Measurements from ENCODE around the gene OLFM1. TPM values are rescaled to one million over a fixed set of nuclear protein-coding genes. Genes with fewer than 3 reads are reported as not detected.
A peak's percentile ranks its signal among the peaks of the same experiment; 100 is the strongest.

The OLFM1 gene
- polyA plus RNA-seq, 1 donor (not counting 4 experiments of a cell fraction or from before 2014, with no cell fraction given): 0.25 TPM

DNA sequence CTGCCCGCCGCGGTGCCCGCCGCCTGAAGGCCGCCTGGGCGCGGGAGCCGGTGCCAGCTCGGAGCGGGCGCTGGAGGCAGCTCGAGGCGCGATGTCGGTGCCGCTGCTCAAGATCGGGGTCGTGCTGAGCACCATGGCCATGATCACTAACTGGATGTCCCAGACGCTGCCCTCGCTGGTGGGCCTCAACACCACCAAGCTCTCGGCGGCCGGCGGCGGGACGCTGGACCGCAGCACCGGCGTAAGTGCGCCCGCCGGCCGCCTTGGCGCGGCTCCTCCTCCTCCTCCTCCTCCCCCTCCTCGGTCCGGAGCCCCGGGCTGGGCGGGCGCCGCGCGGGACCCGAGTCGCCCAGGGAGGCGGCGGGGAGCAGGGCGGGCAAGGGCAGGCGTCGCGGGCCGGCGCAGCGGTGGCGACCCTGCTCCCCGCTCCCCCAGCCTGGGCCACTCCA is 455 bp downstream of the OLFM1 start:
- H2AFZ ChIP-seq (ENCODE audit: control insufficient read depth, low read length): no peak overlapping the region
- H3K9me1 ChIP-seq (ENCODE audit: control insufficient read depth, extremely low read depth, insufficient read depth, low read length): no peaks in the 10 kb centered on the region
- DNase-seq (ENCODE audit: low read depth, low spot score): no peak
- no peak overlapping the region for H3K27ac ChIP-seq (ENCODE audit: control insufficient read depth, insufficient read depth, low read length)
- dilution Hi-C loops (cut with MboI; ENCODE audit: extremely low pct_ligation_motif_present, low sequenced_read_pairs): no loop called here
- FAIRE-seq: no peak
- no peaks in the 10 kb centered on the region for H4K20me1 ChIP-seq (ENCODE audit: control insufficient read depth, extremely low read depth, insufficient read depth, low read length)
- TF ChIP-seq EZH2 (IDR thresholded peaks at IDR 0.05; ENCODE audit: low read length): peak; percentile 67
- TF ChIP-seq, protein P1, sequence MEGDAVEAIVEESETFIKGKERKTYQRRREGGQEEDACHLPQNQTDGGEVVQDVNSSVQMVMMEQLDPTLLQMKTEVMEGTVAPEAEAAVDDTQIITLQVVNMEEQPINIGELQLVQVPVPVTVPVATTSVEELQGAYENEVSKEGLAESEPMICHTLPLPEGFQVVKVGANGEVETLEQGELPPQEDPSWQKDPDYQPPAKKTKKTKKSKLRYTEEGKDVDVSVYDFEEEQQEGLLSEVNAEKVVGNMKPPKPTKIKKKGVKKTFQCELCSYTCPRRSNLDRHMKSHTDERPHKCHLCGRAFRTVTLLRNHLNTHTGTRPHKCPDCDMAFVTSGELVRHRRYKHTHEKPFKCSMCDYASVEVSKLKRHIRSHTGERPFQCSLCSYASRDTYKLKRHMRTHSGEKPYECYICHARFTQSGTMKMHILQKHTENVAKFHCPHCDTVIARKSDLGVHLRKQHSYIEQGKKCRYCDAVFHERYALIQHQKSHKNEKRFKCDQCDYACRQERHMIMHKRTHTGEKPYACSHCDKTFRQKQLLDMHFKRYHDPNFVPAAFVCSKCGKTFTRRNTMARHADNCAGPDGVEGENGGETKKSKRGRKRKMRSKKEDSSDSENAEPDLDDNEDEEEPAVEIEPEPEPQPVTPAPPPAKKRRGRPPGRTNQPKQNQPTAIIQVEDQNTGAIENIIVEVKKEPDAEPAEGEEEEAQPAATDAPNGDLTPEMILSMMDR (optimal IDR thresholded peaks at IDR 0.05 in 1 of 3, IDR thresholded peaks at IDR 0.05 in 1 of 3, conservative IDR thresholded peaks at IDR 0.05 in 1 of 3; ENCODE audit: extremely low read depth in 1 of 3, insufficient read depth in 2 of 3, low read length in 3 of 3): no peak
- H3K79me2 ChIP-seq (ENCODE audit: control insufficient read depth, insufficient read depth, low read length): no peaks in the 10 kb centered on the region
- no peaks in the 10 kb centered on the region for H3K36me3 ChIP-seq (ENCODE audit: control insufficient read depth in 2 of 2, extremely low read depth in 1 of 2, insufficient read depth in 2 of 2, low read length in 2 of 2)
- no peaks in the 10 kb centered on the region for H3K9me3 ChIP-seq (ENCODE audit: control insufficient read depth, low read depth, low read length)
- H3K4me3 ChIP-seq (ENCODE audit: control insufficient read depth in 2 of 3, extremely low read depth in 1 of 3, insufficient read depth in 2 of 3, low read depth in 1 of 3, low read length in 3 of 3): peak overlapping the region in 1 of 3 experiments; percentile 13
- peaks cover 4% of the 10 kb centered on the region for H3K4me1 ChIP-seq (ENCODE audit: control insufficient read depth, extremely low read depth, insufficient read depth, low read length)
- H3K9ac ChIP-seq (ENCODE audit: control insufficient read depth, extremely low read depth, insufficient read depth, low read length): no peak overlapping the region
- H3K4me2 ChIP-seq (ENCODE audit: control insufficient read depth, extremely low read depth, insufficient read depth, low read depth, low read length): no peak overlapping the region
- H3K27me3 ChIP-seq (ENCODE audit: control insufficient read depth, extremely low read depth, insufficient read depth, low read length): peaks cover 63% of the 10 kb centered on the region

DNA sequence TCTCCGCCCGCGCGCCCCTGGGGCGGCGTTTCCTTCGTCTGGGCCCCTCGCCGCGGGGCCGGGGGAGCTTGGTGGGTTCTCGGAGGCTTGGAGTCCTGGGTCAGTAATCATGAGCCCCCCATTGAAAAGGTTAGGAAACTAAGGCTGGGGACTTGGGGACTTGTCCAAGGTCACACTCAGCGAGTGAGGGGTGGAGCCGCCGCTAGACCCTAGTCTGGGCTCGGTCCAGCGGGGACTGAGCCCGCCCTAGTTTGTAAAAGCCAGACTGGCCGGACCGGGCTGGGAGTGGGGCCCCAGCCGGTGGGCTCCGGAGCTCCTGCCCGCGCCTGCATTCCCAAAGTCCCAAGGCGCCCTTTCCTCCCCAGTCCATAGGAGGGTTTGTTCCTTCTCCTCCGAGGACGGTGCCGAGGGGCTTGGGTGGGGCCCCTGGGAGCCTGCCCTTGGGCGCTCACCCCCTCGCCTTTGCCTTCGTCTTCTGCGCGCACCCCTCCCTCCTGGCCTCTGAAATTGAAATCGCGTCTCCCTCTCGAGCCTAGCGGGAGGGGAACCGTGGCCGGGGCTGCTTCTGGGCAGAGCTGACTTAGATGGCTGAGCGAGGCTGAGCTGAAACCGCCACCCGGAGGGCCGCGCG is 995 bp downstream of the OLFM1 start:
- no peaks in the 10 kb centered on the region for H3K36me3 ChIP-seq (ENCODE audit: control insufficient read depth in 2 of 2, extremely low read depth in 1 of 2, insufficient read depth in 2 of 2, low read length in 2 of 2)
- no peak overlapping the region for H3K27ac ChIP-seq (ENCODE audit: control insufficient read depth, insufficient read depth, low read length)
- no peak overlapping the region for H3K9ac ChIP-seq (ENCODE audit: control insufficient read depth, extremely low read depth, insufficient read depth, low read length)
- TF ChIP-seq EZH2 (IDR thresholded peaks at IDR 0.05; ENCODE audit: low read length): peak; percentile 68
- TF ChIP-seq, protein P1 (optimal IDR thresholded peaks at IDR 0.05 in 1 of 3, IDR thresholded peaks at IDR 0.05 in 1 of 3, conservative IDR thresholded peaks at IDR 0.05 in 1 of 3; ENCODE audit: extremely low read depth in 1 of 3, insufficient read depth in 2 of 3, low read length in 3 of 3): no peak
- H3K79me2 ChIP-seq (ENCODE audit: control insufficient read depth, insufficient read depth, low read length): no peaks in the 10 kb centered on the region
- H3K9me3 ChIP-seq (ENCODE audit: control insufficient read depth, low read depth, low read length): no peaks in the 10 kb centered on the region
- peaks cover 4% of the 10 kb centered on the region for H3K4me1 ChIP-seq (ENCODE audit: control insufficient read depth, extremely low read depth, insufficient read depth, low read length)
- H3K9me1 ChIP-seq (ENCODE audit: control insufficient read depth, extremely low read depth, insufficient read depth, low read length): no peaks in the 10 kb centered on the region
- dilution Hi-C loops (cut with MboI; ENCODE audit: extremely low pct_ligation_motif_present, low sequenced_read_pairs): no loop called here
- DNase-seq (ENCODE audit: low read depth, low spot score): no peak
- FAIRE-seq: no peak
- H3K4me2 ChIP-seq (ENCODE audit: control insufficient read depth, extremely low read depth, insufficient read depth, low read depth, low read length): no peak overlapping the region
- no peak overlapping the region for H3K4me3 ChIP-seq (ENCODE audit: control insufficient read depth in 2 of 3, extremely low read depth in 1 of 3, insufficient read depth in 2 of 3, low read depth in 1 of 3, low read length in 3 of 3)
- no peak overlapping the region for H2AFZ ChIP-seq (ENCODE audit: control insufficient read depth, low read length)
- H4K20me1 ChIP-seq (ENCODE audit: control insufficient read depth, extremely low read depth, insufficient read depth, low read length): no peaks in the 10 kb centered on the region
- peaks cover 58% of the 10 kb centered on the region for H3K27me3 ChIP-seq (ENCODE audit: control insufficient read depth, extremely low read depth, insufficient read depth, low read length)

Data from keratinocyte (primary cell).